ENCODE measurements around the gene MISP.
"Not testable (repeated sequence)": the region's sequence is repeated elsewhere in the genome, so short reads cannot be mapped to it uniquely, and the experiment has no call there.

Gene MISP

GRCh38 chr19:725461-726089 is 25.3 kb upstream of the MISP start:
- DNase-seq (ENCODE audit: low read depth in 2 of 2), result no peak
- TF ChIP-seq CTCF (IDR thresholded peaks at IDR 0.05; ENCODE audit: low read depth, low read length), result no peak
- no peak overlapping the region for H3K4me3 ChIP-seq (replicated peaks in 1 of 2; ENCODE audit: low read depth in 2 of 2, low read length in 2 of 2)

GRCh38 chr19:726993-727956 is 23.6 kb upstream of the MISP start:
- no peak for TF ChIP-seq CTCF (IDR thresholded peaks at IDR 0.05; ENCODE audit: low read depth, low read length)
- no peak overlapping the region for H3K4me3 ChIP-seq (replicated peaks in 1 of 2; ENCODE audit: low read depth in 2 of 2, low read length in 2 of 2)
- DNase-seq (ENCODE audit: low read depth in 2 of 2), result no peak

GRCh38 chr19:728011-728410 is 22.9 kb upstream of the MISP start:
- no peak overlapping the region for H3K4me3 ChIP-seq (replicated peaks in 1 of 2; ENCODE audit: low read depth in 2 of 2, low read length in 2 of 2)
- DNase-seq (ENCODE audit: low read depth in 2 of 2), result peak; percentile 60 to 81

GRCh38 chr19:729564-729963 is 21.3 kb upstream of the MISP start:
- DNase-seq (ENCODE audit: low read depth in 2 of 2), result not testable (repeated sequence)

More at GRCh38 chr19:728011-728410, 22.9 kb upstream of the MISP start:
- no peak for TF ChIP-seq CTCF (IDR thresholded peaks at IDR 0.05; ENCODE audit: low read depth, low read length)

GRCh38 chr19:729965-730668 is 20.8 kb upstream of the MISP start:
- no peak overlapping the region for H3K4me3 ChIP-seq (replicated peaks in 1 of 2; ENCODE audit: low read depth in 2 of 2, low read length in 2 of 2)
- TF ChIP-seq CTCF (IDR thresholded peaks at IDR 0.05; ENCODE audit: low read depth, low read length), result no peak
- DNase-seq (ENCODE audit: low read depth in 2 of 2), result no peak

More at GRCh38 chr19:729564-729963, 21.3 kb upstream of the MISP start:
- not testable (repeated sequence) for H3K4me3 ChIP-seq (replicated peaks in 1 of 2; ENCODE audit: low read depth in 2 of 2, low read length in 2 of 2)

GRCh38 chr19:731000-731399 is 19.9 kb upstream of the MISP start:
- TF ChIP-seq CTCF (IDR thresholded peaks at IDR 0.05; ENCODE audit: low read depth, low read length), result no peak
- H3K4me3 ChIP-seq (replicated peaks in 1 of 2; ENCODE audit: low read depth in 2 of 2, low read length in 2 of 2), result no peak overlapping the region
- no peak for DNase-seq (ENCODE audit: low read depth in 2 of 2)

Data from cardiac fibroblast (primary cell).